Tibial nerve (tissue), 4 donors: ENCODE data around the gene NCOA5.

ENCODE experiments used
- CTCF ChIP-seq, 5 experiments: fragments of 200-600 bp in 3 of 5; fragments of 450-650 bp in 2 of 5; sonication (generic) in 3 of 5; IDR thresholded peaks; one replicate each; pipeline ENCODE4 v1.5.1; 2016 to 2019; ENCODE audit warnings: antibody characterized with exemption in 5 of 5, mild to moderate bottlenecking in 3 of 5, moderate library complexity in 2 of 5
- EP300 ChIP-seq, 2 donors: sonication (generic); formaldehyde crosslinking; IDR thresholded peaks; one replicate each; pipeline ENCODE4 v1.6.1; 2017; ENCODE audit warnings: antibody characterized with exemption in 2 of 2, mild to moderate bottlenecking in 1 of 2
- POLR2A ChIP-seq, 2 donors: fragments of 450-650 bp; IDR thresholded peaks; one replicate each; pipeline ENCODE4 v1.6.1; 2017; ENCODE audit warnings: antibody characterized with exemption in 2 of 2, mild to moderate bottlenecking in 2 of 2, moderate library complexity in 2 of 2

- TF ChIP-seq CTCF (IDR thresholded peaks at IDR 0.05) (no peak), POLR2A (IDR thresholded peaks at IDR 0.05) (no peak), EP300 (IDR thresholded peaks at IDR 0.05) (no peak)
Observed at GRCh38 chr20:46111836-46112212, 22.1 kb upstream of the NCOA5 start.
